Caco-2 (cell line): ENCODE results near the gene WDR91. TPM values are rescaled to one million over a fixed set of nuclear protein-coding genes. Genes with fewer than 3 reads are reported as not detected.

Experiments
- BruUV-seq: library from RNA; stranded (reverse); fragments of 400-500 nt; replicated peaks from 2 replicates; lab custom pipeline; 2021; lab: Mats Ljungman, UMichigan
- CTCF ChIA-PET: fragments of 300-600 bp; sonication (Branson Sonifier 250); formaldehyde crosslinking; loops from one replicate; lab custom pipeline; 2022; ENCODE audit warnings: antibody characterized with exemption; lab: Charles Lee
- POLR2A ChIA-PET: fragments of 300-600 bp; sonication (Branson Sonifier 250); formaldehyde crosslinking; loops from one replicate; lab custom pipeline; 2022; ENCODE audit warnings: antibody characterized with exemption; lab: Charles Lee
- DNase-seq, 2 experiments: peaks; one replicate each; pipeline versions ENCODE4 v3.0.0 to v3.0.0-alpha.2; 2020 to 2022
- H3K27me3 ChIP-seq: replicated peaks from 2 replicates; pipeline ENCODE4 v1.6.0; 2011; ENCODE audit warnings: low read length; ENCODE audit not compliant: control insufficient read depth, insufficient read depth
- H3K36me3 ChIP-seq: 2 replicates; pipeline ENCODE4 v1.5.1; 2011; ENCODE audit warnings: low read length; ENCODE audit not compliant: control insufficient read depth, insufficient read depth
- H3K4me1 ChIP-seq: fragments of 250-450 bp; sonication (Bioruptor Pico); 2 replicates; pipeline ENCODE4 v1.5.1; 2020; ENCODE audit warnings: mild to moderate bottlenecking
- H3K4me3 ChIP-seq: 2 replicates; pipeline ENCODE4 v1.5.1; 2011; ENCODE audit warnings: low read depth, mild to moderate bottlenecking, control low read depth, low read length
- H3K9me3 ChIP-seq: fragments of 250-450 bp; sonication (Bioruptor Pico); 2 replicates; pipeline ENCODE4 v1.5.1; 2020; ENCODE audit warnings: mild to moderate bottlenecking, moderate library complexity
- H3K27ac Mint-ChIP-seq: one replicate; pipeline ENCODE4 v1.8.0; 2022; ENCODE audit warnings: mixed read lengths; ENCODE audit not compliant: unreplicated experiment
- H3K27me3 Mint-ChIP-seq: one replicate; pipeline ENCODE4 v1.8.0; 2022; ENCODE audit warnings: mixed read lengths; ENCODE audit not compliant: insufficient read depth, unreplicated experiment
- H3K36me3 Mint-ChIP-seq: one replicate; pipeline ENCODE4 v1.8.0; 2022; ENCODE audit warnings: mild to moderate bottlenecking, mixed read lengths; ENCODE audit not compliant: insufficient read depth, unreplicated experiment
- H3K4me1 Mint-ChIP-seq: one replicate; pipeline ENCODE4 v1.8.0; 2022; ENCODE audit warnings: low read depth, mixed read lengths; ENCODE audit not compliant: unreplicated experiment
- H3K4me3 Mint-ChIP-seq: one replicate; pipeline ENCODE4 v1.8.0; 2022; ENCODE audit warnings: mild to moderate bottlenecking, moderate library complexity, mixed read lengths; ENCODE audit not compliant: unreplicated experiment
- H3K9me3 Mint-ChIP-seq: one replicate; pipeline ENCODE4 v1.8.0; 2022; ENCODE audit warnings: mixed read lengths; ENCODE audit not compliant: unreplicated experiment
- CTCF ChIP-seq, 2 experiments: fragments of 200-600 bp in 1 of 2; IDR thresholded peaks; 1 replicate in 1 of 2; 2 replicates in 1 of 2; pipeline versions ENCODE4 v1.5.1 to v1.8.0; 2011 to 2022; ENCODE audit warnings: antibody characterized with exemption in 1 of 2, control low read depth in 1 of 2, inconsistent platforms in 1 of 2, low read depth in 1 of 2, low read length in 1 of 2, mild to moderate bottlenecking in 1 of 2, moderate library complexity in 1 of 2; ENCODE audit not compliant: insufficient read depth in 1 of 2, severe bottlenecking in 1 of 2, unreplicated experiment in 1 of 2
- intact Hi-C: fragments of 100-400 bp; cut with micrococcal nuclease; formaldehyde crosslinking; loops from one replicate; pipeline ENCODE4 v1.10.0; 2022; ENCODE audit not compliant: unreplicated experiment
- total RNA-seq: library from RNA; stranded (reverse); gene quantifications from 2 replicates; pipeline ENCODE4 v1.2.3, GENCODE V29; 2022

Gene WDR91
- total RNA-seq, 1 experiment from 2014 or later = 12.6 TPM

- H3K27me3 ChIP-seq = no peaks in the 10 kb centered on the region
- Mint-ChIP-seq H3K4me3 (no peak overlapping the region), H3K27ac (no peak overlapping the region), H3K27me3 (peaks cover 2% of the 10 kb centered on the region), H3K4me1 (no peaks in the 10 kb centered on the region), H3K36me3 (no peaks in the 10 kb centered on the region), H3K9me3 (no peaks in the 10 kb centered on the region)
- DNase-seq = no peak
- intact Hi-C loops = no loop called here
- H3K9me3 ChIP-seq = no peaks in the 10 kb centered on the region
- ChIA-PET CTCF (no interaction called here), POLR2A (interaction anchor here (0.6 kb wide), 1 partner anchor 118 kb away, joined by 4 read pairs; no protein-coding TSS in a partner anchor)
- H3K36me3 ChIP-seq = no peaks in the 10 kb centered on the region
- no peak overlapping the region for H3K4me3 ChIP-seq
- H3K4me1 ChIP-seq = peaks cover 14% of the 10 kb centered on the region; the same call in 1 of the 2 replicates
- BruUV-seq = no TSS peak
- TF ChIP-seq CTCF (IDR thresholded peaks at IDR 0.05; ENCODE audit: insufficient read depth in 1 of 2, low read depth in 1 of 2, low read length in 1 of 2, severe bottlenecking in 1 of 2, unreplicated experiment in 1 of 2) = no peak
Observed at GRCh38 chr7:135246191-135246825, 35.0 kb upstream of the WDR91 start.

- Histone ChIP-seq H3K27me3 (no peaks in the 10 kb centered on the region), H3K4me1 (peaks cover 14% of the 10 kb centered on the region; the same call in 1 of the 2 replicates), H3K36me3 (no peaks in the 10 kb centered on the region), H3K9me3 (no peaks in the 10 kb centered on the region), H3K4me3 (no peak overlapping the region)
- no TSS peak for BruUV-seq
- Mint-ChIP-seq H3K27me3 (peaks cover 2% of the 10 kb centered on the region), H3K36me3 (no peaks in the 10 kb centered on the region), H3K27ac (no peak overlapping the region), H3K4me3 (no peak overlapping the region), H3K4me1 (no peaks in the 10 kb centered on the region), H3K9me3 (no peaks in the 10 kb centered on the region)
- TF ChIP-seq CTCF (IDR thresholded peaks at IDR 0.05; ENCODE audit: insufficient read depth in 1 of 2, low read depth in 1 of 2, low read length in 1 of 2, severe bottlenecking in 1 of 2, unreplicated experiment in 1 of 2) = no peak
- CTCF ChIA-PET = no interaction called here
- intact Hi-C loops = no loop called here
- no peak for DNase-seq
- POLR2A ChIA-PET = no interaction called here
Observed at GRCh38 chr7:135245226-135246190, 34.2 kb upstream of the WDR91 start.

- intact Hi-C loops = no loop called here
- POLR2A ChIA-PET = no interaction called here
- TF ChIP-seq CTCF (IDR thresholded peaks at IDR 0.05; ENCODE audit: insufficient read depth in 1 of 2, low read depth in 1 of 2, low read length in 1 of 2, severe bottlenecking in 1 of 2, unreplicated experiment in 1 of 2) = no peak
Observed at GRCh38 chr7:135242096-135242684, 30.9 kb upstream of the WDR91 start.

More at GRCh38 chr7:135242096-135242684, 30.9 kb upstream of the WDR91 start:
- no peak for DNase-seq
- no peaks in the 10 kb centered on the region for H3K36me3 Mint-ChIP-seq
- no peaks in the 10 kb centered on the region for H3K27me3 ChIP-seq
- CTCF ChIA-PET = no interaction called here
- H3K9me3 Mint-ChIP-seq = no peaks in the 10 kb centered on the region
- BruUV-seq = no TSS peak
- H3K4me1 ChIP-seq = no peaks in the 10 kb centered on the region; the same call in 1 of the 2 replicates
- H3K27ac Mint-ChIP-seq = no peak overlapping the region
- H3K4me1 Mint-ChIP-seq = no peaks in the 10 kb centered on the region
- H3K27me3 Mint-ChIP-seq = peaks cover 2% of the 10 kb centered on the region
- H3K4me3 ChIP-seq = no peak overlapping the region
- no peak overlapping the region for H3K4me3 Mint-ChIP-seq
- no peaks in the 10 kb centered on the region for H3K36me3 ChIP-seq
- no peaks in the 10 kb centered on the region for H3K9me3 ChIP-seq
